ENCODE data around the gene TMPRSS7. TPM values are rescaled to one million over a fixed set of nuclear protein-coding genes. Genes with fewer than 3 reads are reported as not detected.
A peak's percentile ranks its signal among the peaks of the same experiment; 100 is the strongest.

TMPRSS7 gene
- polyA plus RNA-seq, 1 experiment: not detected

DNA sequence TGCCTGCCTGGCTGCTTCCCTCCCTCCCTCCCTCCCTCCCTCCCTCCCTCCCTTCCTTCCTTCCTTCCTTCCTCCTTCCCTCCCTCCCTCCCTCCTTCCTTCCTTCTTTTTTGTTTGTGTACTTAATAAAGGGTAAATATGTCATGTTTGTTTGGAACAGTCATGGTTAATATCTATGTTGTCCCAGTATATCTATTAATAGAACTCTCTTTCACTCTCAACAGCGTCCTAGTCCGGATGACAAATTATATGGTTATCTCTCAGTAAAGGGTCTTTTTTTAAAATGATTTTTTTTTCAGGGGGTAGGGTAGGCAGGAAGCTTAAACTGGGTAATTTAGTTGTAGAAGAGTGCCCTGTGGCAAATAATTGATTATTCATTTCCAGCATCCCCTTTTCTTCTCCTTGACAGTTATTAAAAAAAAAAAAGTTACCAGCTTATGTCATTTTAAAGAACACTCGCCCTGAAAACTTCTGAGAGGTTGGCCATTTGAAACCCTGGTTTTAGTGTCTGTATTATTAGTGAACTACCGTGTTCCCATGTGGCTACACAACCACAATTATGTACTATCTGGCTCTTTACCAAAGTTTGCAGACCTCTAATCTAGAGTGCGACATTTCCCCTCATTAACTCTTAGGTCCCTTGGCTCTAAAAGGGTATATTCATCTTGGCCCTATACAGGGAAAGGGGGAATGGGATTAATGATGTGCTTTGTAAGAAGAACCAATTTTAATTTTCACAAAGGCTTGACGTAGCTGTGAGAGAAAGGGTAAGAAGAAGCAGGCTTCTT is 22.1 kb upstream of the TMPRSS7 start:
- no peaks in the 10 kb centered on the region for H3K27me3 ChIP-seq (ENCODE audit: control insufficient read depth, insufficient read depth, low read length)
- H3K4me3 ChIP-seq (ENCODE audit: low read depth, low read length): no peak overlapping the region
- CTCF ChIA-PET: interaction anchor here (0.6 to 8.5 kb wide), 18 partner anchors 9 to 434 kb away, joined by 3 to 203 read pairs (median 8); partner anchors contain the start of genes ABHD10, C3orf52 and TAGLN3
- POLR2A ChIA-PET: no interaction called here
- no peak for DNase-seq (ENCODE audit: low read depth)
- TF ChIP-seq, protein P1, sequence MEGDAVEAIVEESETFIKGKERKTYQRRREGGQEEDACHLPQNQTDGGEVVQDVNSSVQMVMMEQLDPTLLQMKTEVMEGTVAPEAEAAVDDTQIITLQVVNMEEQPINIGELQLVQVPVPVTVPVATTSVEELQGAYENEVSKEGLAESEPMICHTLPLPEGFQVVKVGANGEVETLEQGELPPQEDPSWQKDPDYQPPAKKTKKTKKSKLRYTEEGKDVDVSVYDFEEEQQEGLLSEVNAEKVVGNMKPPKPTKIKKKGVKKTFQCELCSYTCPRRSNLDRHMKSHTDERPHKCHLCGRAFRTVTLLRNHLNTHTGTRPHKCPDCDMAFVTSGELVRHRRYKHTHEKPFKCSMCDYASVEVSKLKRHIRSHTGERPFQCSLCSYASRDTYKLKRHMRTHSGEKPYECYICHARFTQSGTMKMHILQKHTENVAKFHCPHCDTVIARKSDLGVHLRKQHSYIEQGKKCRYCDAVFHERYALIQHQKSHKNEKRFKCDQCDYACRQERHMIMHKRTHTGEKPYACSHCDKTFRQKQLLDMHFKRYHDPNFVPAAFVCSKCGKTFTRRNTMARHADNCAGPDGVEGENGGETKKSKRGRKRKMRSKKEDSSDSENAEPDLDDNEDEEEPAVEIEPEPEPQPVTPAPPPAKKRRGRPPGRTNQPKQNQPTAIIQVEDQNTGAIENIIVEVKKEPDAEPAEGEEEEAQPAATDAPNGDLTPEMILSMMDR (IDR thresholded peaks at IDR 0.05; ENCODE audit: insufficient read depth, low read depth, low read length): no peak
- H3K36me3 ChIP-seq (ENCODE audit: control insufficient read depth, insufficient read depth, low read length): no peaks in the 10 kb centered on the region

DNA sequence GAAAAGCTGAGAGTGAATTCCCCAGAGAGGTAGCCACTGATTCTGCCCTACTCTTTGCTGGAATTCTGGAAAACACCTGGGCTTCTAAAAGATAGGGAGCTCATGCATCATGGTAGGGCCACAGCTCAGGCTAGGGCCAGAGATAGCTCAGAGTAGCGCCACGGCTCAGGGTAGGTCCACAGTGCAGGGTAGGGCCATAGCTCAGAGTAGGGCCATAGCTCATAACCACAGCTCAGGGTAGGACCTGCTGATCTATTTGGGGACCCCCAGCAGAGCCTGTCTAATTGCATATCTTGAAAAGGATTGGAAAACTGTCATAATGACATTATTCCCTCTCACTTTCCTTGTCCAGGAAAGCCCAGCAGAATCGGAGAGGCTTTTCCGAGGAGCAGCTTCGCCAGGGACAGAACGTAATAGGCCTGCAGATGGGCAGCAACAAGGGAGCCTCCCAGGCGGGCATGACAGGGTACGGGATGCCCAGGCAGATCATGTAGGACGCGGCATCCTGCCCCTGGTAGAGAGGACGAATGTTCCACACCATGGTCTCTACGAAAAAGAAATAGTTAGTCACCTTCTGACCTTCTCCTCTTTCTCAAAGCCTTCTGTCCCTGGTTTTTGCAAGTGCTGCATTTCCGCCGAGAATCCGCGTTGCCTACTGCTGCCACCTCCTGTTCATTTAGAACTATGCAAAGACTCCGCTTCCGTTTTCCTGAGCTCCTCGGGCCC is 21.3 kb upstream of the TMPRSS7 start:
- H3K36me3 ChIP-seq (ENCODE audit: control insufficient read depth, insufficient read depth, low read length): no peaks in the 10 kb centered on the region
- no peak overlapping the region for H3K4me3 ChIP-seq (ENCODE audit: low read depth, low read length)
- TF ChIP-seq, protein P1 (IDR thresholded peaks at IDR 0.05; ENCODE audit: insufficient read depth, low read depth, low read length): peak; percentile 75
- POLR2A ChIA-PET: no interaction called here
- CTCF ChIA-PET: interaction anchor here (0.6 to 8.5 kb wide), 35 partner anchors 10 to 736 kb away, joined by 3 to 203 read pairs (median 4); partner anchors contain the start of genes ABHD10, C3orf52, TAGLN3 and TMPRSS7
- DNase-seq (ENCODE audit: low read depth): no peak
- no peaks in the 10 kb centered on the region for H3K27me3 ChIP-seq (ENCODE audit: control insufficient read depth, insufficient read depth, low read length)

DNA sequence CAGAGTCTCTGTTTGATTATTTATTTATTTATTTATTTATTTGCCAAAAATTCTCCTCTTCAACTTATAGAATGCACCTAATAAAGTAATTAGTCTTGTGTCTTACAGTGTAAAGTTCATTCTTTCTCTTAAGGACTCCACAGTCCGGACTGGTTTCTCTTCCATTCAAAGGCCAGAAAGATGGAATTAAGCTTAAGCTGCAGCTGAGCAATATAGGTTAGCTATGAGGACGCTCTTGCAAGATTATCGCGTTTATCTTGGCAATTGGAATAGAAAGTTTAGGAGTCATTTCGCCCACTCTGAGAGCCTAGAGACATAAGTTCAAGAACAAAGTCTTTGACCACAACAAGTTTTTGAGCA is 20.8 kb upstream of the TMPRSS7 start:
- Histone ChIP-seq H3K4me3 (ENCODE audit: low read depth, low read length) (no peak overlapping the region), H3K27me3 (ENCODE audit: control insufficient read depth, insufficient read depth, low read length) (no peaks in the 10 kb centered on the region), H3K36me3 (ENCODE audit: control insufficient read depth, insufficient read depth, low read length) (no peaks in the 10 kb centered on the region)
- no peak for DNase-seq (ENCODE audit: low read depth)
- POLR2A ChIA-PET: no interaction called here
- TF ChIP-seq, protein P1 (IDR thresholded peaks at IDR 0.05; ENCODE audit: insufficient read depth, low read depth, low read length): no peak
- CTCF ChIA-PET: interaction anchor here (0.6 to 8.5 kb wide), 33 partner anchors 9 to 737 kb away, joined by 3 to 203 read pairs (median 5); partner anchors contain the start of genes ABHD10, C3orf52, TAGLN3 and TMPRSS7

DNA sequence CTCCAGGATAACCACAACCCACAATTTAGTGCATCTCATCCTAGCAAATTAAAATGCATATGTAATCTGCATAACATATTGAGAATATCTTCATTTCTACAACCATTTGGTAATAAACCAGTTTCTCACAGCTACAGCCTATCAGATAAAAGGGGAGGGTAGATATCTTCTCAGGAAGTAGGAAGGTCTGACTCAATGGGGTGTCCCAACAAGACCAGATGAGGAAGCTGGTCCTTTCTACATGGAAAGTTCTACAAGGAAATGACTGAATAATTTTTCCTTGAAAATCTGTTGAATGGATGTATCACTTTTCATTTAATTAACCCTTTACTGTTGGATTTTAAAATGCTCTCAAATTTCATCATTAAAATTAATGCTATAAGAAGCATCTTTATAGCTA is 17.4 kb upstream of the TMPRSS7 start:
- Histone ChIP-seq H3K27me3 (ENCODE audit: control insufficient read depth, insufficient read depth, low read length) (no peaks in the 10 kb centered on the region), H3K36me3 (ENCODE audit: control insufficient read depth, insufficient read depth, low read length) (no peaks in the 10 kb centered on the region), H3K4me3 (ENCODE audit: low read depth, low read length) (no peak overlapping the region)
- TF ChIP-seq, protein P1 (IDR thresholded peaks at IDR 0.05; ENCODE audit: insufficient read depth, low read depth, low read length): no peak
- ChIA-PET CTCF (interaction anchor here (1.2 to 8.5 kb wide), 3 partner anchors 23 to 301 kb away, joined by 3 to 203 read pairs (median 80); partner anchors contain the start of gene TAGLN3), POLR2A (no interaction called here)
- DNase-seq (ENCODE audit: low read depth): no peak

DNA sequence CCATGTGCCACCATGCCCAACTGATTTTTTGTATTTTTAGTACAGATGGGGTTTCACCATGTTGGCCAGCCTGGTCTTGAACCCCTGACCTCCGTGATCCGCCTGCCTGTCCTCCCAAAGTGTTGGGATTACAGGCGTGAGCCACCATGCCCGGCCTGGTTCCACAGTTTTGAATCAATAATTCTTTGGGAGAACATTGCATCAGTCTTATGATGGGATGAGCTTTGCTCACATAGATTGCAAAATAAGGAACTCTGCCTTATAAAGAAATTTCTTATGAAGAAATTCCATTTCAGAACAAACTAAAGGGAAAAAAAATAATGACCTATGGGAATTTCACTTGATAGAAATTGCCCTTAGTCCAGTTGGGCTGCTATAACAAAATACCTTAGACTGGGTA is 15.8 kb upstream of the TMPRSS7 start:
- ChIA-PET CTCF (interaction anchor here (1.4 to 1.5 kb wide), 2 partner anchors 18 to 302 kb away, joined by 3 read pairs; no protein-coding TSS in a partner anchor), POLR2A (no interaction called here)
- no peak overlapping the region for H3K4me3 ChIP-seq (ENCODE audit: low read depth, low read length)
- no peaks in the 10 kb centered on the region for H3K36me3 ChIP-seq (ENCODE audit: control insufficient read depth, insufficient read depth, low read length)
- no peaks in the 10 kb centered on the region for H3K27me3 ChIP-seq (ENCODE audit: control insufficient read depth, insufficient read depth, low read length)
- DNase-seq (ENCODE audit: low read depth): no peak
- TF ChIP-seq, protein P1 (IDR thresholded peaks at IDR 0.05; ENCODE audit: insufficient read depth, low read depth, low read length): no peak
